Mammary epithelial cell (primary cell): ENCODE data around the gene IBA57.

ENCODE experiments used
- CTCF ChIP-seq, 2 donors: IDR thresholded peaks in 1 of 2; conservative IDR thresholded peaks in 1 of 2; 2 replicates each; pipeline ENCODE4 v1.5.1; 2011 to 2012; ENCODE audit warnings: inconsistent platforms in 2 of 2, low read length in 2 of 2, mild to moderate bottlenecking in 2 of 2, control low read depth in 1 of 2, low read depth in 1 of 2; ENCODE audit not compliant: insufficient read depth in 1 of 2; ENCODE audit errors: extremely low read depth in 1 of 2
- EZH2 ChIP-seq: IDR thresholded peaks from 2 replicates; pipeline ENCODE4 v1.6.1; 2012; ENCODE audit warnings: low read length, inconsistent platforms, borderline replicate concordance

- no peak for TF ChIP-seq CTCF (conservative IDR thresholded peaks at IDR 0.05 in 1 of 2, IDR thresholded peaks at IDR 0.05 in 1 of 2; ENCODE audit: extremely low read depth in 1 of 2, insufficient read depth in 1 of 2, low read depth in 1 of 2, low read length in 2 of 2)
- TF ChIP-seq EZH2 = no peak
Observed at GRCh38 chr1:228231189-228231588, 65.6 kb downstream of the IBA57 start.
